HEK293 (cell line): ENCODE data around the gene EIF4G1.

ENCODE experiments used
- CTCF ChIP-seq: fragments of 450-650 bp; formaldehyde crosslinking; IDR thresholded peaks from 2 replicates; pipeline ENCODE4 v1.5.1; 2016; ENCODE audit warnings: missing biosample characterization, missing genetic modification characterization
- KLF8 ChIP-seq: fragments of 450-650 bp; formaldehyde crosslinking; IDR thresholded peaks from 2 replicates; pipeline ENCODE4 v1.5.1; 2016; ENCODE audit warnings: missing biosample characterization, missing genetic modification characterization
- MZF1 ChIP-seq: fragments of 450-650 bp; formaldehyde crosslinking; IDR thresholded peaks from 2 replicates; pipeline ENCODE4 v1.5.1; 2017; ENCODE audit warnings: missing biosample characterization, missing genetic modification characterization, borderline replicate concordance
- REPIN1 ChIP-seq: fragments of 450-650 bp; formaldehyde crosslinking; IDR thresholded peaks from 2 replicates; pipeline ENCODE4 v1.5.1; 2017; ENCODE audit warnings: missing biosample characterization, missing genetic modification characterization, low read depth
- ZBTB17 ChIP-seq: fragments of 450-650 bp; formaldehyde crosslinking; IDR thresholded peaks from 2 replicates; pipeline ENCODE4 v1.5.1; 2016; ENCODE audit warnings: missing biosample characterization, missing genetic modification characterization
- ZFP3 ChIP-seq: fragments of 450-650 bp; formaldehyde crosslinking; IDR thresholded peaks from 2 replicates; pipeline ENCODE4 v1.5.1; 2016; ENCODE audit warnings: low read depth, missing biosample characterization, missing genetic modification characterization
- ZNF10 ChIP-seq: fragments of 450-650 bp; formaldehyde crosslinking; IDR thresholded peaks from 2 replicates; pipeline ENCODE4 v1.5.1; 2017; ENCODE audit warnings: missing biosample characterization, missing genetic modification characterization
- ZNF121 ChIP-seq: fragments of 450-650 bp; formaldehyde crosslinking; IDR thresholded peaks from 2 replicates; pipeline ENCODE4 v1.5.1; 2016; ENCODE audit warnings: missing biosample characterization, missing genetic modification characterization
- ZNF248 ChIP-seq: fragments of 450-650 bp; formaldehyde crosslinking; IDR thresholded peaks from 2 replicates; pipeline ENCODE4 v1.5.1; 2017; ENCODE audit warnings: missing biosample characterization, missing genetic modification characterization
- ZNF302 ChIP-seq: fragments of 450-650 bp; formaldehyde crosslinking; IDR thresholded peaks from 2 replicates; pipeline ENCODE4 v1.5.1; 2016; ENCODE audit warnings: missing biosample characterization, missing genetic modification characterization, low read depth
- ZNF621 ChIP-seq: fragments of 450-650 bp; formaldehyde crosslinking; IDR thresholded peaks from 2 replicates; pipeline ENCODE4 v1.5.1; 2017; ENCODE audit warnings: missing biosample characterization, missing genetic modification characterization
- ZNF645 ChIP-seq: fragments of 450-650 bp; formaldehyde crosslinking; IDR thresholded peaks from 2 replicates; pipeline ENCODE4; 2016; ENCODE audit warnings: missing biosample characterization, missing genetic modification characterization
- ZSCAN4 ChIP-seq: fragments of 450-650 bp; formaldehyde crosslinking; IDR thresholded peaks from 2 replicates; pipeline ENCODE4 v1.5.1; 2017; ENCODE audit warnings: missing biosample characterization, missing genetic modification characterization
- ZSCAN5A ChIP-seq: fragments of 450-650 bp; formaldehyde crosslinking; IDR thresholded peaks from 2 replicates; pipeline ENCODE4 v1.5.1; 2016; ENCODE audit warnings: missing biosample characterization, missing genetic modification characterization

- TF ChIP-seq CTCF (no peak), REPIN1 (tag by site-specific recombination) (no peak), KLF8 (tag by site-specific recombination) (no peak), ZSCAN5A (no peak), ZNF121 (tag by site-specific recombination) (no peak), ZNF248 (tag by site-specific recombination) (no peak), MZF1 (tag by site-specific recombination) (no peak), ZNF645 (tag by site-specific recombination) (no peak), ZNF10 (tag by site-specific recombination) (no peak), ZNF621 (no peak), ZBTB17 (tag by site-specific recombination) (no peak), ZSCAN4 (tag by site-specific recombination) (no peak), ZFP3 (no peak), ZNF302 (tag by site-specific recombination) (no peak)
Observed at GRCh38 chr3:184347321-184348056, 33.1 kb downstream of the EIF4G1 start.
